Mucosa of rectum (tissue), 2 donors: ENCODE measurements around the gene GNB1L.
A peak's percentile ranks its signal among the peaks of the same experiment; 100 is the strongest.

Experiments
- H3K27ac ChIP-seq, 2 donors: one replicate each; pipeline ENCODE4 v1.7.0; 2013; ENCODE audit warnings: inconsistent platforms in 2 of 2, low read depth in 2 of 2, low read length in 2 of 2
- H3K27me3 ChIP-seq, 2 donors: one replicate each; pipeline ENCODE4 v1.7.0; 2013; ENCODE audit warnings: low read length in 2 of 2; ENCODE audit not compliant: control insufficient read depth in 2 of 2, insufficient read depth in 2 of 2
- H3K36me3 ChIP-seq, 2 donors: one replicate each; pipeline ENCODE4 v1.7.0; 2013; ENCODE audit warnings: low read length in 2 of 2; ENCODE audit not compliant: control insufficient read depth in 2 of 2, insufficient read depth in 2 of 2
- H3K4me1 ChIP-seq, 2 donors: one replicate each; pipeline ENCODE4 v1.7.0; 2013; ENCODE audit warnings: low read length in 2 of 2, mild to moderate bottlenecking in 1 of 2; ENCODE audit not compliant: control insufficient read depth in 2 of 2, insufficient read depth in 2 of 2
- H3K4me3 ChIP-seq, 2 donors: one replicate each; pipeline ENCODE4 v1.7.0; 2013; ENCODE audit warnings: low read length in 2 of 2
- H3K9ac ChIP-seq, 2 donors: one replicate each; pipeline ENCODE4 v1.7.0; 2013; ENCODE audit warnings: low read length in 2 of 2, low read depth in 1 of 2, mild to moderate bottlenecking in 1 of 2
- H3K9me3 ChIP-seq, 2 donors: one replicate each; pipeline ENCODE4 v1.7.0; 2013; ENCODE audit warnings: low read length in 2 of 2; ENCODE audit not compliant: control insufficient read depth in 2 of 2
- donor health status: healthy.
- donor health status: Normal muscosa, but diverticular disease.

Gene GNB1L

GRCh38 chr22:19897726-19898125 is 43.1 kb upstream of the GNB1L start:
- peaks cover 0 to 7% of the 10 kb centered on the region in 2 donors for H3K36me3 ChIP-seq
- H3K9me3 ChIP-seq = no peaks in the 10 kb centered on the region
- no peaks in the 10 kb centered on the region for H3K27me3 ChIP-seq
- no peak overlapping the region for H3K9ac ChIP-seq
- peaks cover 9 to 12% of the 10 kb centered on the region in 2 donors for H3K4me1 ChIP-seq
- H3K27ac ChIP-seq = no peak overlapping the region
- no peak overlapping the region for H3K4me3 ChIP-seq

GRCh38 chr22:19896665-19897355 is 42.1 kb upstream of the GNB1L start:
- H3K9me3 ChIP-seq = no peaks in the 10 kb centered on the region
- H3K27ac ChIP-seq = no peak overlapping the region
- no peaks in the 10 kb centered on the region for H3K27me3 ChIP-seq
- H3K4me1 ChIP-seq = peaks cover 10 to 12% of the 10 kb centered on the region in 2 donors
- H3K4me3 ChIP-seq = no peak overlapping the region
- H3K9ac ChIP-seq = no peak overlapping the region
- peaks cover 0 to 7% of the 10 kb centered on the region in 2 donors for H3K36me3 ChIP-seq

- Histone ChIP-seq H3K27ac (no peak overlapping the region), H3K9me3 (no peaks in the 10 kb centered on the region), H3K9ac (no peak overlapping the region), H3K27me3 (no peaks in the 10 kb centered on the region), H3K4me1 (peaks cover 3 to 5% of the 10 kb centered on the region in 2 donors), H3K4me3 (no peak overlapping the region), H3K36me3 (peaks cover 0 to 7% of the 10 kb centered on the region in 2 donors)
These were observed 40.6 kb upstream of the GNB1L start for GRCh38 chr22:19895160-19895849.

- Histone ChIP-seq H3K4me1 (peaks cover 0 to 3% of the 10 kb centered on the region in 2 donors), H3K36me3 (peaks cover 0 to 7% of the 10 kb centered on the region in 2 donors), H3K27me3 (no peaks in the 10 kb centered on the region), H3K4me3 (no peak overlapping the region), H3K9ac (no peak overlapping the region), H3K9me3 (no peaks in the 10 kb centered on the region), H3K27ac (no peak overlapping the region)
These were observed 38.7 kb upstream of the GNB1L start for GRCh38 chr22:19893363-19893762.

GRCh38 chr22:19892925-19893324 is 38.3 kb upstream of the GNB1L start:
- H3K27me3 ChIP-seq = no peaks in the 10 kb centered on the region
- no peak overlapping the region for H3K9ac ChIP-seq
- H3K4me1 ChIP-seq = peaks cover 0 to 3% of the 10 kb centered on the region in 2 donors
- no peak overlapping the region for H3K27ac ChIP-seq
- H3K9me3 ChIP-seq = no peaks in the 10 kb centered on the region
- peaks cover 0 to 7% of the 10 kb centered on the region in 2 donors for H3K36me3 ChIP-seq
- no peak overlapping the region for H3K4me3 ChIP-seq

- peak overlapping the region in 1 of 2 donors; percentile 20 for H3K4me3 ChIP-seq
- peak overlapping the region; percentile 5 to 38 for H3K27ac ChIP-seq
- peaks cover 0 to 4% of the 10 kb centered on the region in 2 donors for H3K36me3 ChIP-seq
- H3K27me3 ChIP-seq = no peaks in the 10 kb centered on the region
- H3K4me1 ChIP-seq = peaks cover 0 to 3% of the 10 kb centered on the region in 2 donors
- H3K9me3 ChIP-seq = no peaks in the 10 kb centered on the region
- no peak overlapping the region for H3K9ac ChIP-seq
These were observed 37.7 kb upstream of the GNB1L start for GRCh38 chr22:19892257-19892879.

GRCh38 chr22:19891317-19892256 is 36.9 kb upstream of the GNB1L start:
- H3K4me3 ChIP-seq = peak overlapping the region in 1 of 2 donors; percentile 20

GRCh38 chr22:19890502-19891316 is 36.0 kb upstream of the GNB1L start:
- no peaks in the 10 kb centered on the region for H3K27me3 ChIP-seq
- H3K9ac ChIP-seq = peak overlapping the region in 1 of 2 donors; percentile 41
- H3K9me3 ChIP-seq = no peaks in the 10 kb centered on the region
- H3K36me3 ChIP-seq = peaks cover 0 to 4% of the 10 kb centered on the region in 2 donors
- H3K4me3 ChIP-seq = no peak overlapping the region
- H3K27ac ChIP-seq = peak overlapping the region in 1 of 2 donors; percentile 70
- peaks cover 0 to 11% of the 10 kb centered on the region in 2 donors for H3K4me1 ChIP-seq

More at GRCh38 chr22:19891317-19892256, 36.9 kb upstream of the GNB1L start:
- H3K36me3 ChIP-seq = peaks cover 0 to 4% of the 10 kb centered on the region in 2 donors
- peak overlapping the region; percentile 5 to 70 for H3K27ac ChIP-seq
- H3K9me3 ChIP-seq = no peaks in the 10 kb centered on the region
- H3K27me3 ChIP-seq = no peaks in the 10 kb centered on the region
- H3K9ac ChIP-seq = peak overlapping the region in 1 of 2 donors; percentile 41
- peaks cover 0 to 5% of the 10 kb centered on the region in 2 donors for H3K4me1 ChIP-seq

GRCh38 chr22:19889951-19890350 is 35.3 kb upstream of the GNB1L start:
- no peak overlapping the region for H3K9ac ChIP-seq
- H3K4me3 ChIP-seq = no peak overlapping the region
- H3K27ac ChIP-seq = no peak overlapping the region
- H3K4me1 ChIP-seq = peaks cover 0 to 11% of the 10 kb centered on the region in 2 donors
- H3K27me3 ChIP-seq = no peaks in the 10 kb centered on the region
- H3K9me3 ChIP-seq = no peaks in the 10 kb centered on the region
- H3K36me3 ChIP-seq = no peaks in the 10 kb centered on the region
